IMR-90 (cell line): Measurements from ENCODE around the gene SPIN2A. TPM values are rescaled to one million over a fixed set of nuclear protein-coding genes. Genes with fewer than 3 reads are reported as not detected.

ENCODE experiments used
- ATAC-seq: fragments of 200-7000 bp; cut with Tn5 transposase; 2 replicates; pipeline ENCODE4 v1.9.1; 2020; ENCODE audit warnings: low read depth, mild to moderate bottlenecking, moderate library complexity
- BruUV-seq: library from RNA; stranded (reverse); fragments of 400-500 nt; replicated peaks from 2 replicates; lab custom pipeline; 2021; lab: Mats Ljungman, UMichigan
- CTCF ChIA-PET: fragments of 300-600 bp; formaldehyde crosslinking; extraction: SDS; loops from one replicate; lab custom pipeline; 2021; ENCODE audit warnings: antibody characterized with exemption; lab: Yijun Ruan, JAX
- POLR2A ChIA-PET: fragments of 300-600 bp; sonication (Branson Sonifier 250); formaldehyde crosslinking; loops from one replicate; lab custom pipeline; 2022; ENCODE audit warnings: antibody characterized with exemption; ENCODE audit not compliant: unreplicated experiment; lab: Charles Lee
- DNase-seq: peaks from one replicate; pipeline ENCODE4 v3.0.0; 2013
- H2AFZ ChIP-seq: replicated peaks from 2 replicates; pipeline ENCODE3; 2013; ENCODE audit warnings: low read length, mild to moderate bottlenecking; ENCODE audit not compliant: poor library complexity
- H2AK5ac ChIP-seq: 2 replicates; pipeline ENCODE4 v1.6.1; 2013; ENCODE audit warnings: low read depth, low read length, inconsistent platforms
- H2AK9ac ChIP-seq: replicated peaks from 2 replicates; pipeline ENCODE3; 2013; ENCODE audit warnings: mild to moderate bottlenecking, low read depth, low read length, moderate library complexity; ENCODE audit not compliant: poor library complexity
- H2BK120ac ChIP-seq: 2 replicates; pipeline ENCODE4 v1.6.1; 2013; ENCODE audit warnings: low read depth, low read length, inconsistent platforms
- H2BK15ac ChIP-seq: 3 replicates; pipeline ENCODE4 v1.6.1; 2013; ENCODE audit warnings: low read depth, low read length, inconsistent platforms
- H2BK20ac ChIP-seq: 2 replicates; pipeline ENCODE4 v1.6.1; 2013; ENCODE audit warnings: low read depth, mild to moderate bottlenecking, inconsistent platforms, low read length, moderate library complexity
- H2BK5ac ChIP-seq: 2 replicates; pipeline ENCODE4 v1.6.1; 2013; ENCODE audit warnings: mild to moderate bottlenecking, low read depth, low read length, inconsistent platforms; ENCODE audit not compliant: poor library complexity, severe bottlenecking
- H3K14ac ChIP-seq: replicated peaks from 2 replicates; pipeline ENCODE4 v1.6.1; 2013; ENCODE audit warnings: low read depth, low read length, inconsistent platforms
- H3K18ac ChIP-seq: 2 replicates; pipeline ENCODE4 v1.6.1; 2013; ENCODE audit warnings: low read depth, low read length, control low read depth
- H3K23ac ChIP-seq: 2 replicates; pipeline ENCODE4 v1.6.1; 2013; ENCODE audit warnings: low read depth, low read length, inconsistent platforms
- H3K27ac ChIP-seq: 2 replicates; pipeline ENCODE4 v1.5.1; 2013; ENCODE audit warnings: mild to moderate bottlenecking, control low read depth, low read length; ENCODE audit not compliant: insufficient read depth
- H3K27me3 ChIP-seq: 2 replicates; pipeline ENCODE4 v1.6.1; 2013; ENCODE audit warnings: low read length; ENCODE audit not compliant: control insufficient read depth, insufficient read depth
- H3K36me3 ChIP-seq: 2 replicates; pipeline ENCODE4 v1.6.1; 2013; ENCODE audit warnings: low read length, mixed read lengths; ENCODE audit not compliant: control insufficient read depth, insufficient read depth
- H3K4ac ChIP-seq: 2 replicates; pipeline ENCODE4 v1.6.1; 2013; ENCODE audit warnings: low read depth, low read length, inconsistent platforms
- H3K4me1 ChIP-seq: 2 replicates; pipeline ENCODE4 v1.6.1; 2013; ENCODE audit warnings: low read length, mixed read lengths; ENCODE audit not compliant: control insufficient read depth, insufficient read depth
- H3K4me2 ChIP-seq: 2 replicates; pipeline ENCODE4 v1.6.1; 2013; ENCODE audit warnings: low read depth, mild to moderate bottlenecking, control low read depth, low read length, moderate library complexity
- H3K4me3 ChIP-seq: 2 replicates; pipeline ENCODE4 v1.5.1; 2013; ENCODE audit warnings: low read depth, mild to moderate bottlenecking, control low read depth, low read length, moderate library complexity; ENCODE audit not compliant: insufficient read depth
- H3K56ac ChIP-seq: 2 replicates; pipeline ENCODE4 v1.6.1; 2013; ENCODE audit warnings: low read length, inconsistent platforms; ENCODE audit not compliant: insufficient read depth; ENCODE audit errors: extremely low read depth
- H3K79me1 ChIP-seq, 2 experiments: 2 replicates each; pipeline ENCODE4 v1.6.1; 2013; ENCODE audit warnings: low read length in 2 of 2, inconsistent platforms in 1 of 2, low read depth in 1 of 2
- H3K9ac ChIP-seq: 2 replicates; pipeline ENCODE4 v1.6.1; 2013; ENCODE audit warnings: low read depth, low read length, control low read depth
- H3K9me1 ChIP-seq: 2 replicates; pipeline ENCODE4 v1.6.1; 2013; ENCODE audit warnings: low read length, inconsistent platforms; ENCODE audit not compliant: insufficient read depth
- H3K9me3 ChIP-seq: 2 replicates; pipeline ENCODE4 v1.6.1; 2013; ENCODE audit warnings: low read length; ENCODE audit not compliant: control insufficient read depth, insufficient read depth
- H4K20me1 ChIP-seq: 2 replicates; pipeline ENCODE4 v1.6.1; 2013; ENCODE audit warnings: low read length, inconsistent platforms; ENCODE audit not compliant: insufficient read depth
- H4K5ac ChIP-seq: 2 replicates; pipeline ENCODE4 v1.6.1; 2013; ENCODE audit warnings: mild to moderate bottlenecking, low read depth, low read length, control low read depth
- H4K8ac ChIP-seq, 2 experiments: 2 replicates each; pipeline ENCODE4 v1.6.1; 2013; ENCODE audit warnings: low read depth in 2 of 2, low read length in 2 of 2, control low read depth in 1 of 2, inconsistent platforms in 1 of 2
- H4K91ac ChIP-seq: 2 replicates; pipeline ENCODE4 v1.6.1; 2013; ENCODE audit warnings: low read depth, low read length, inconsistent platforms; ENCODE audit not compliant: insufficient read depth
- CEBPB ChIP-seq: IDR thresholded peaks from 2 replicates; pipeline ENCODE4 v1.6.1; 2012; ENCODE audit warnings: low read depth, low read length, improper control_type of control experiment
- CTCF ChIP-seq: conservative IDR thresholded peaks from 2 replicates; pipeline ENCODE4 v1.5.1; 2012; ENCODE audit warnings: mild to moderate bottlenecking, low read depth, low read length, improper control_type of control experiment
- ELK1 ChIP-seq: fragments of 150-350 bp; IDR thresholded peaks from 2 replicates; pipeline ENCODE4 v1.6.1; 2016; ENCODE audit warnings: low read depth, mild to moderate bottlenecking, low read length, moderate library complexity, borderline replicate concordance
- MAFK ChIP-seq: IDR thresholded peaks from 2 replicates; pipeline ENCODE4 v1.6.1; 2012; ENCODE audit warnings: low read depth, low read length, improper control_type of control experiment
- MXI1 ChIP-seq: IDR thresholded peaks from 2 replicates; pipeline ENCODE4 v1.6.1; 2012; ENCODE audit warnings: low read depth, mild to moderate bottlenecking, low read length, moderate library complexity, borderline replicate concordance
- RAD21 ChIP-seq: IDR thresholded peaks from 2 replicates; pipeline ENCODE4 v1.6.1; 2012; ENCODE audit warnings: low read length, improper control_type of control experiment
- RFX5 ChIP-seq: IDR thresholded peaks from 2 replicates; pipeline ENCODE4 v1.8.0; 2012; ENCODE audit warnings: low read depth, mild to moderate bottlenecking, low read length, moderate library complexity
- SMC3 ChIP-seq: fragments of 150-350 bp; IDR thresholded peaks from 2 replicates; pipeline ENCODE4 v1.6.1; 2016; ENCODE audit warnings: low read depth, mild to moderate bottlenecking, antibody characterized with exemption, low read length, moderate library complexity
- WGBS, 2 experiments: methylation state at CpG; one replicate each; pipeline versions ENCODE4 v1.1.5 to v1.1.7; 2013; ENCODE audit warnings: missing lambda C conversion rate in 2 of 2; ENCODE audit not compliant: insufficient read length in 1 of 2; ENCODE audit errors: extremely low coverage in 2 of 2; 5-methylcytosine and 5-hydroxymethylcytosine counted together
- dilution Hi-C: fragments of 300-500 bp; cut with HindIII; formaldehyde crosslinking; loops from one replicate; pipeline ENCODE4 v1.14.3; 2018; ENCODE audit warnings: low sequenced_read_pairs; ENCODE audit not compliant: unreplicated experiment
- in situ Hi-C: fragments of 300-500 bp; cut with MboI; formaldehyde crosslinking; loops from 3 replicates; pipeline ENCODE4 v1.14.3; 2019; ENCODE audit warnings: low sequenced_read_pairs, inconsistent platforms, mixed read lengths
- intact Hi-C: fragments of 100-400 bp; cut with micrococcal nuclease; formaldehyde crosslinking; loops from 2 replicates; pipeline ENCODE4 v1.10.0; 2022
- polyA plus RNA-seq, 3 experiments: library from polyadenylated mRNA; depleted of rRNA; stranded (reverse); fragments of >200 nt; gene quantifications; 2 replicates each; pipeline ENCODE4 v1.2.3, GENCODE V29; 2012; ENCODE audit warnings: low replicate concordance in 1 of 3
- total RNA-seq: library from RNA; depleted of rRNA; stranded (reverse); fragments of >200 nt; gene quantifications from 2 replicates; pipeline ENCODE4 v1.2.3, GENCODE V29; 2012

SPIN2A gene
- total and polyA plus RNA-seq, 2 of the 4 experiments (the other 2 are of a cell fraction), result 0.18 to 0.63 TPM

DNA sequence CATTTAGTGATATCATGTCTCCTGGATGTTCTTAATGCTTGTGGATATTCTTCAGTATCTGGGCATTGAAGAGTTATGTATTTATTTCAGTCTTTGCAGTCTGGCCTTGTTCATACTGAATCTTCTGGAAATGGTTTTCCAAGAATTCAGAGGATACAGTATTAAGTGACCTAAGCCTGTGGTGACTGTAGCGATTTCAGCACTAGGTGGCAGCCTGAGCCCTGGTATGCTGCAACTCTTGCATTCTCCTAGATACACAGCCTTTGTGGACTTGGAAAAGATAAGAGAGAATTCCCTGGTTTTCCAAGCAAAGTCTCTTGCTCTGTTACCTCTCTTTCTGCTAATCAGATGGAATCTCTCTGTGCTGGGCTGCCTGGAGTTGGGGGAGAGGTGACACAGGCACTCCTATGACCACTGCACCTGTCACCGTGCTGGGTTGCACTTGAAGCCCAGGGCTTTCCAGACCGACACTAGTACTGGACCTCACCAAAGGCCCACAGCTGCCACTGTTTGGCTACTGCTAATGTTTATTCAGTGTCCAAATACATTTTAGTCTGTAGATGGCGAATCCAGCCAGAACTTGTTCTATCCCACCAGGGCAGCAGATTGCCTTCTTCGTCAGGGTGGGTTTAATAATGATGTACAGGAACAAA lies 19.3 kb upstream of the SPIN2A start:
- Histone ChIP-seq H3K4me1 (no peaks in the 10 kb centered on the region), H4K5ac (no peak overlapping the region), H2AFZ (no peak overlapping the region), H3K23ac (no peak overlapping the region), H3K79me1 (no peaks in the 10 kb centered on the region), H2BK120ac (no peak overlapping the region), H3K56ac (no peak overlapping the region), H3K14ac (no peak overlapping the region), H3K27me3 (no peaks in the 10 kb centered on the region), H3K36me3 (no peaks in the 10 kb centered on the region), H4K8ac (no peak overlapping the region), H3K4ac (no peak overlapping the region), H3K9me3 (no peaks in the 10 kb centered on the region), H2BK15ac (no peak overlapping the region), H2BK20ac (no peak overlapping the region), H3K9me1 (no peaks in the 10 kb centered on the region), H3K4me2 (no peak overlapping the region), H3K9ac (no peak overlapping the region), H2BK5ac (no peak overlapping the region), H4K20me1 (no peaks in the 10 kb centered on the region), H3K4me3 (no peak overlapping the region), H4K91ac (no peak overlapping the region), H2AK5ac (no peak overlapping the region), H3K18ac (no peak overlapping the region), H3K27ac (no peak overlapping the region), H2AK9ac (no peak overlapping the region)
- ATAC-seq, result peak; percentile 85
- intact Hi-C loops, result loop anchor here (5.0 to 10.0 kb wide), 2 partner anchors 296 to 438 kb away; partner anchors contain the start of gene ZXDB
- no TSS peak for BruUV-seq
- DNase-seq, result peak; percentile 40
- CTCF ChIA-PET, result interaction anchor here (0.7 to 1.0 kb wide), 2 partner anchors 11 to 12 kb away, joined by 3 to 5 read pairs; no protein-coding TSS in a partner anchor
- dilution Hi-C loops, result no loop called here
- in situ Hi-C loops, result no loop called here
- POLR2A ChIA-PET, result no interaction called here
- no CpG with 5 or more reads among the region's 5 CpGs for WGBS, 2 experiments
- peak; percentile 43 for TF ChIP-seq CTCF
- no peak for TF ChIP-seq ELK1
- 0 out of 2 replicates have a peak, but pooled peaks have one; percentile 7 for TF ChIP-seq SMC3
- no peak for TF ChIP-seq CEBPB
- TF ChIP-seq MXI1, result no peak
- TF ChIP-seq MAFK, result no peak
- peak; percentile 40; the same call in 1 of the 2 replicates for TF ChIP-seq RAD21
- no peak for TF ChIP-seq RFX5
